ENCODE results near the gene RPL13.
"Not testable (repeated sequence)": the region's sequence is repeated elsewhere in the genome, so short reads cannot be mapped to it uniquely, and the experiment has no call there.

Gene RPL13

DNA sequence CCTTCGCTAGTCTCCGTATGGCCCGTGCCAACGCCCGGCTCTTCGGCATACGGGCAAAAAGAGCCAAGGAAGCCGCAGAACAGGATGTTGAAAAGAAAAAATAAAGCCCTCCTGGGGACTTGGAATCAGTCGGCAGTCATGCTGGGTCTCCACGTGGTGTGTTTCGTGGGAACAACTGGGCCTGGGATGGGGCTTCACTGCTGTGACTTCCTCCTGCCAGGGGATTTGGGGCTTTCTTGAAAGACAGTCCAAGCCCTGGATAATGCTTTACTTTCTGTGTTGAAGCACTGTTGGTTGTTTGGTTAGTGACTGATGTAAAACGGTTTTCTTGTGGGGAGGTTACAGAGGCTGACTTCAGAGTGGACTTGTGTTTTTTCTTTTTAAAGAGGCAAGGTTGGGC, 2.5 kb downstream of the RPL13 start:
- no peak for DNase-seq (ENCODE audit: low read depth, low spot score)

DNA sequence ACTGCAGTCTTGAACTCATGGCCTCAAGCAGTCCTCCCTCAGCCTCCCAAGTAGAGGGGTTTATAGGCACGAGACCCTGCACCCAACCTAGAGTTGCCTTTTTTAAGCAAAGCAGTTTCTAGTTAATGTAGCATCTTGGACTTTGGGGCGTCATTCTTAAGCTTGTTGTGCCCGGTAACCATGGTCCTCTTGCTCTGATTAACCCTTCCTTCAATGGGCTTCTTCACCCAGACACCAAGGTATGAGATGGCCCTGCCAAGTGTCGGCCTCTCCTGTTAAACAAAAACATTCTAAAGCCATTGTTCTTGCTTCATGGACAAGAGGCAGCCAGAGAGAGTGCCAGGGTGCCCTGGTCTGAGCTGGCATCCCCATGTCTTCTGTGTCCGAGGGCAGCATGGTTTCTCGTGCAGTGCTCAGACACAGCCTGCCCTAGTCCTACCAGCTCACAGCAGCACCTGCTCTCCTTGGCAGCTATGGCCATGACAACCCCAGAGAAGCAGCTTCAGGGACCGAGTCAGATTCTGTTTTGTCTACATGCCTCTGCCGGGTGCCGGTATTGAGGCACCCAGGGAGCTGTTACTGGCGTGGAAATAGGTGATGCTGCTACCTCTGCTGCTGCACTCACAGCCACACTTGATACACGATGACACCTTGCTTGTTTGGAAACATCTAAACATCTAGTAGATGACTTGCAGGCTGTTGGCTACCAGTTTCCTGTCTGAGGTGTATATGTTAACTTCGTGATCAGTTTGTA, 3.3 kb downstream of the RPL13 start:
- no peak for DNase-seq (ENCODE audit: low read depth, low spot score)

DNA sequence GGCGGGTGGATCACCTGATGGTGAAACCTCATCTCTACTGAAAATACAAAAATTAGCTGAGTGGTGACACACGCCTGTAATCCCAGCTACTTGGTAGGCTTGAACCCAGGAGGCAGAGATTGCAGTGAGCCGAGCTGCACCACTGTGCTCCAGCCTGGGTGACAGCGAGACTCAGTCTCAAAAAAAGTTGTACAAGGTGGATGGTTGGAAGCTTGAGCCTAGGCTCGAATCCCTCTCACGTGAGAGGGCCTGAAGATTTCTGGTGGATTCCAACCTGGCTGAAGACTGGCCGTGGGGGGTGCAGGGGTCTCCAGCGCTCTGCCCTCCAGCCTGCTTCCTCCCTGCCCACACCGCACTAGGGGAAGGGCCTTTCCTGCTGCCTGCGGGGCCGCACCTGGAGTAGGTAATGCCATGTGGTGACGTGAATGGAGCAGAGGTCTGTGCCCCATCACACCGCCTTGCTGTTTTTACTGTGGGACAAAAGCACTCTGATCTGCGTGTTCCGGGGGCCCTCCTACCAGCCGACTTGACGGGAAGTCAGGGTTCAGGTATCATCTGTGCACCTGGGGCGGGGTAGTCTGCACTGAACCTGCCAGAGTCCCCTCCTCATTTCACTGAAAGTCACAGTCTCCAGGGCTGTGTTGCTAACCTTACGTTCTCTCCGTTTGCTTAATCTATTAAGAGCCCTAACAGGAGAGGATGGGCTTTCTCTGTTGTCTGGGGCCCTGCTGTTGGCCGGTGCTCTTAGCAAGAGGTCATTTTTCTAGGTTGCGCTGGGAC, 4.2 kb downstream of the RPL13 start:
- no peak for DNase-seq (ENCODE audit: low read depth, low spot score)

DNA sequence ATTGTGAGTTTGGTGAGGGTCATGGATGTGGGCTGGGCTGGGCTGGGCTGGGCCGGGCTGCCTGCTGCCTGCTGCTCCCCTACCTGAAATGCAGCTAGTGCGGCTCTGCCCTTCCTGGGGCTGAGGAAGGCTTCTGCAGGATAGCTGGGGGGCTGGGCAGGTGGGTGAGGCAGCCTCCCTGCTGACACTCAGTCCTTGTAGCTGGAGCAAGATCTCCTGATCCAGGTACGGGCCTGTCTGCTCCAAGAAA, 4.7 kb downstream of the RPL13 start:
- no peak for DNase-seq (ENCODE audit: low read depth, low spot score)

DNA sequence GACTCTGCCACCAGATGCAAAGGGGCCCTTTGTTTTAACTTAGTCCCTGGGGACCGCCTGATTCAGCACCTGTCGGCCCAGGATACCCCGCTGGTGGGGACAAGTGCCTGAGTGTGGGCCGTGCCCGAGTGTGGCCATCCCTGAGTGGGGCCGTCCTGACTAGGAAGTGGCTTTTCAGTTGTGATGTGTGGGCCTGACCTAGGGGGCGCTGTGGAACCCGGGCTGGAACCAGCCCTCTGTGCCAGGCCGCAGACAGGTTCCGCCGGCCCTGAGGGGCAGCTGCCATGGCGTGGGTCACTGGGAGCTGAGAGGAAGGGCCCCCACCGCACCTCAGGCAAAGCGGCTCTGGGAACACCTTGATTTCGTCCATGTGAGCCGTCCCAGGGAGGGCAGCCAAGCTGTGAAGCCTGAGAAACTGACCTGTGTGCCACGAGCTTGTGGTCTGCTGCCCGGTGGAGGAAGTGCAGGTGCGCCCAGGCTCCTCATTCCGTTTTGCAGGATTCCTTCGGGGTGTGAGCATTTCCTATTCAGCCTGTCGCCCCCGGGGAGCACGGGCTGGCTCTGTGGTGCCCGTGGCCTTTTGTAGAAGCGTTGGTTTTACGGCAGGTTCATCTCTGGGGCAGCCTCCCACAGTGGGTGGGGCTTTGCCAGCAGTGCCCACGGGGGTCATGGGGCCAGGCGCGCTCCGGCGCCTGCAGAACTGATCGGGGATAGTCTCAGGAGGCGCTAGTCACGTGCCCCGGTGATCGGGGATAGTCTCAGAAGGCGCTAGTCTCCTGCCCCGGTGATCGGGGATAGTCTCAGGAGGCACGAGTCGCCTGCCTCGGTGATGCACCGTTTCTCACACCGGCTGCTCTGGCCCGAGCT, 5.3 kb downstream of the RPL13 start:
- no peak for DNase-seq (ENCODE audit: low read depth, low spot score)

DNA sequence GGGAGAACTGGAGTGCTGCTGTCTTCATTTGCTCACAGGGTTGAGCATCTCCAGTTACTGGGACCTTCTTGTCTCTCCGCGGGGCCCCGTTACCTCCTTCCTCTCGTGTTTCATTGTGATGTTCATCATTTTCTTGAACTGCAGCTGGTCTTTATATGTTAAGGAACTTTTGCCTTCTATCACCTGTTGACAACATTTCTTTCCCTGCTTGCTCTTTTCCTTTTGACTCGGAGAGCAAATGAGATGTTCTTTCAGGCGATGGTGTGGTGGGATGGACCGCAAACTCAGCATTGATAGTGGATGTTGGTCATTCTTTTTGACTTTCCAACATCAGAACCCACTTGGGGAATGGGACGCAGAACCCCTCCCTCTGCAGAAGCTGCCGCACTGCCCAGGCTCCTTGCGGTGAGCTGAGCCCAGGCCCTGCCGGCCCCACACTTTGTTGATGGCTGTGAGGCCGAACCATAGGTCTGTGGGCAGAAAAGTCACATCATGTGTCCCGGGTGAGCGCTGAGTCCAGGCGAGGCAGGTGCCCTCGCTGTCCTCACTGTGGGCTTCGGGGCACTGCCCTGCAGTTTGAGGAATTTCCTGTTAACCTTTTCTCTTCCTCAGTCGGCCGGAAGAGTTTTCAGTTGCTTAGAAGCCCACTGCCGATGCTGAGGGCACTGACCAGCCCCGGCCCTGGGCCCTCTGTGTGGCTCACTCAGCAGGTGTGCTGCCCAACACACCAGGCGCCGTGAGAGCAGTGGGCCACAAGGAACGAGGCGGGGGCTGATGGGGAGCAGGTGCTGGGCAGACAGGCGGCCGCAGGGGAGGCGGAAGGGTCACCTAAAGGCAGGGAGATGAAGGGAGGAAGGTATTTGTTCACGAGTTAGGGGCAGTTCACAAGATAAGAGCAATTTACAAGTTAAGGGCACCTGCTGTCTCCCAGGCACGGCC, 7.4 kb downstream of the RPL13 start:
- DNase-seq (ENCODE audit: low read depth, low spot score), result no peak

DNA sequence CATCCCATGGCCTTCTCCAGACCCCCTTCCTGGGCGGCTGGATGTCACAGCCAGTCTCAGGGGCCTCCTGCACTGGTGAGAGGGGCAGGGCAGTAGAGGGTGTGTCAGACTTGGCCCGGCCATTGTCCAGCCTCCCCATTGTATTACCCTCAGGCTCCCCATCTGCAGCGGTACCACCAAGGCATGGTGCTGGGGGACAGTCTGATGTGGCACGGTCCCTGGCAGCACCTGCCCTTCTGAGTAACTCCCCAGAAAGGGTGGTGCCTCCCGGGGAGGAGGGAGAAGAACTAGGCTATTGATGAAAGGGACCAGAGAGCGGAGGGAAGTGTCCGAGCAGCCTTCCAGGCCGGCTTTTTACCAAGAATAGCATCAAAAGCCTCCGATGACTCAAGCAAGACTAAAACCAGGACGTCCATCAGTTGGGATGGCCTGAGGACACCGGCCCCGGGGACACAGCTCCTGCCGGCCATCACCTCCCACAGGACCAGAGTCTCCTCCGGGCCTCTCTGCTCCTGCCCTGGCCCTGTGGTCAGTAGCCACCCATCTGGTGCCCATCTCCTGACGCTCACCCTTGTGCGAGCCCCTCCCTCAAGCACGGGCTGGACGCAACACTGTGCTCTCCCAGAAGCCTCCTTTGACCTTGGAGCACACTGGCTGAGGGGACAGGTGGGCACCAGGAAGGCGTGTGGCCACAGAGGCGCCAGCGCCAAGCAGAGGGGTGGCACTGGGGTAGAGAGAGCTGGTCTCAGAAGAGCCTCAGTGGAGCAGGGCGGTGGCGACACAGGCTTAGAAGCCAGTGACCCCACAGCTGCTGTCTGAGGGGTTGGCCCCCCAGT, 9.2 kb downstream of the RPL13 start:
- DNase-seq (ENCODE audit: low read depth, low spot score), result no peak

DNA sequence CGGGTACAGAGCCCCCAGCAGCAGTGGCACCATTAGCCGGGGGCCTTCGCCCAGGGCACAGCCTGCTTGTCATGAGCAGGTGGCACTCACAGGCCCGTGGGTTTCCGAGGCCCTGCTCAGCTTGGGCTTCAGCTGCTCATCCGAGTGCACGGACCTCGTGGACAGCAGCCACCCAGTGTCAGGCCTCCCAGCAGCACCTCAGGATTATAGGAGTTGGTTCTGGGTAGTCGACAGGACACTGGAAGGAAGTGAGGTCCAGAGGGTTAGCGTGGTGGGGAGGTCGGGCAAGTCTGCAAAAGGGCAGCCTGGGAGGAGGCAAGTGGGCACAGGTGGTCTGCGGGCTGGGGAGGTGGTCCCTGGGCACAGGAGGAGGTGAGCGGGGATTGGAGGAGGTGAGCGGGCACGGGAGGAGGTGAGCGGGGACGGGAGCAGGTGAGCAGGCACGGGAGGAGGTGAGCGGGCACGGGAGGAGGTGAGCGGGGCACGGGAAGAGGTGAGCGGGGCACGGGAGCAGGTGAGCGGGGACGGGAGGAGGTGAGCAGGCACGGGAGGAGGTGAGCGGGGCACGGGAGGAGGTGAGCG, 10.0 kb downstream of the RPL13 start:
- DNase-seq (ENCODE audit: low read depth, low spot score), result no peak

DNA sequence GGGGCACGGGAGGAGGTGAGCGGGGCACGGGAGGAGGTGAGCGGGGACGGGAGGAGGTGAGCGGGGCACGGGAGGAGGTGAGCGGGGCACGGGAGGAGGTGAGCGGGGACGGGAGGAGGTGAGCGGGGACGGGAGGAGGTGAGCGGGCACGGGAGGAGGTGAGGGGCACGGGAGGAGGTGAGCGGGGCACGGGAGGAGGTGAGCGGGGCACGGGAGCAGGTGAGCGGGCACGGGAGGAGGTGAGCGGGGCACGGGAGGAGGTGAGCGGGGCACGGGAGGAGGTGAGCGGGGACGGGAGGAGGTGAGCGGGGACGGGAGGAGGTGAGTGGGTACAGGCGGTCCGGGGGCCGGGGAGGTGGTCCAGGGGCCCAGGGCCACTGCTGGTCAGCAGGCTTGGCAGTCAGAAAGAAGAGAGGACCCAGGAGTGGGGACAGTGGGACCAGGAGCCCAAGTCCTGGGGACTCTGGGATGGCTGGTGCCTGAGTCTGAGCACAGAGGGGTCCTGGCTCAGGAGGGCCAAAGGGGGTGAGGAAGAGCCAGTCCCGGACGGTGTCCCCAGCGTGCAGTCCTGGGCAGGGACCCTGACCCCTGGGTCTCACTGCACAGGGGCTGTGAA, 10.6 kb downstream of the RPL13 start:
- DNase-seq (ENCODE audit: low read depth, low spot score), result not testable (repeated sequence)

DNA sequence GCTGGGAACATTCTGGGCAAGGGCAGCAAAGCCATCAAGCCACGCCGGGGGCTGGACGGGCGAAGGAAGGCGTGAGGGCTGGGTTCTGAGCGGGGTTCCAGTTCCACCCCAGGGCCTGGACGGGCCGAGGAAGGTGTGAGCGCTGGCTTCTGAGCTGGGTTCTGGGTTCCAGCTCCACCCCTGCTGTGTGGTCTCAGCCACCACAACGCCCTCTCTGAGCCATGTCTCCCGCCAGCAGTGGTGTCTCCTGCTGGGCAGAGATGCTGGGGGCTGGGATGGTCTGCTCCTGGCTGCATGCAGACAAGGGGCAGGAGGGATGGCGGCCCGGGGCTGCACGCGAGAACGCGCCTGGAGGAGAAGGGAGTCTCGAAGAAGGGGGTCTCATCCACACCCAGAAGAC, 11.2 kb downstream of the RPL13 start:
- DNase-seq (ENCODE audit: low read depth, low spot score), result no peak

DNA sequence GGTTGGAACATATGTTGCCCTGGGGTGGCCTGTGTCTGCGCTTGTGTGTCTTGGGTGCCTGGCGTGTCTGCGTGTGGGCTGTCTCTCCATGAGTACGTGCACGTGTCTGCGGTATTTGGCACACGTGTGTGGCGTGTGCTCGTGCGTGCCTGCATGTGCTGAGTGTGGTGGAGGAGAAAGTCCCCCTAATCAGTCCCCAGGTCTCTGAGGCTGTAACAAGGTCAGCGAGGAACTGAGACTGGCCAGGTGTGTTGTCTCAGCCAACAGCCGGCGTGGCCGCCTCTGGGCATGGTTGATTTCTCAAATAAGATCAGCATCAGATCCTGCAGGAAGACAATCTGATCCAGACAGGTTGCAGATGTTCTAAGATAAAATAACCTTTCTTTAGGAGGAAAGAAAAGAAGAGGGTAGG, 11.6 kb downstream of the RPL13 start:
- DNase-seq (ENCODE audit: low read depth, low spot score), result no peak

DNA sequence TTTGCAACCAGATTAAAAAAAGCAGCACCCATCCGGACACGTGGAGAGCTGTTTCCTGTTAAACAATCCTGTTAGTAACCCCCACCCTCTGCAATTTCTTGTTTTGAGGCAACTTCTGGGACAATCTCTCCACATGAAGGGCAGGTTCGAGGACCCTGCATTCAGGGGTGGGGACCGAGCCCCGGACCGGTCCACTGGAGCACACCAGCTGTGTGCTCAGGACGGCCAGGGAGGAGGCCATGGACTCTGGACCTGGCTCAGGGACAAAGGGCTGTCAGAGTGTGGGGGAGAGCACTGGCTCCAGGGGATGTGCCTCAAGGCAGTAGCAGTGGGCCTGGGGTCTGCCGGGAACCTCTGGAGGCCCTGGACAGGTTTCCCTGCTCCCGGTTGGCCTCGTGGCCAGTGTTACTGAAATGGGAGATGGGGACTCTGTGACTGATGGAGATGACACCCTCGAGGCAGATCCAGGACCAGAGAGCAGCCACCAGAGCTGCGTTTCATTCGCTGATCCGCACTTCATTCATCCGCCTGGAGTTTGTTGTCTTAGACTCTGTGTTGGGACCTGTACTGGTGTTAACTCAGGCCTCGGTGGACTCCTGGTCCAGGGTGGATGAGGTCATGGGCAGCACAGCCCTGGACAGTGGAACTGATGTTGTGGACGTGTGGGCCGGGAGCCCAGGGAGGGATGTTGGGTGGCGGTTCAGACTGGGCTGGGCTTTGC, 12.2 kb downstream of the RPL13 start:
- DNase-seq (ENCODE audit: low read depth, low spot score), result no peak

DNA sequence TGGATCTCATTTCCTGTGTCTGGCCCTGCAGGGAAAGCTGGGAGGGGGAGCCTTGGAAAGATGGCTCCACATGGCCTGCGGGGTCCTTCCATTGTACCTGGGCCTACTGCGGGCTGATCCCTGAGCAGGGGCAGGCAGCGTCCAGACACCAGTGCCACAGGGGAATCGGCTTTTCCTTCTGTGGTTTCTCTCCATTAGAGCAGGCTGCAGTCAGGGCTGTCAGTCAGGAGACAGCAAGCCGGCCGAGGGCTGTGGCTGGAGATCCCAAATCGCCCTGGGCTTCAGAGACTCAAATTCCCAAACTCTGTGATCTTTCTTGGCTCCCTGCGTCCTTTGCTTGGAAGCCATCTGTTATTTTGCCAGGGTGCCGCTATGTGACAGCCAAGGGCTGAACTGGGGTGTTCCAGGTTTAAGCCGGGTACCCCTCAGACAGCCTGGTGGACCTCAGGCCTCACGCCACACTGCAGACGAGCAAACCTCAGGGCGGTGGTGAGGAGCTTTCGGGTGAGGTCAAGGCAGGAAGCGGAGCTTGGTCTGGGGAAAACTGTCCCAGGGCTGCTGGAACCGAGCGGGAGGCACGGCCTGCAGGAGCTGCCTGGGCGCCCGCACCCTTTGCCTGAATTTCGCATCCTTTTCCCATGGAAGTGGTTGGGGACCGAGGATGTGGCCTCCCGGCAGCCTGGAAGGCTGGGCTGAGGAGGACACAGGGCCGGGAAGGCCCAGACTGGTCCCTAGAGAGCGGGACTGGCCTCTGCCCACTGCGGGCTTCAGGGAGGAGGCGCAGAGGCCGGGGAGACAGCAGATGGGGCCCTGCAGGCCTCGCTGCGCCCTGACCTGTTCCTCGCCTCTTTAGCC, 13.6 kb downstream of the RPL13 start:
- DNase-seq (ENCODE audit: low read depth, low spot score), result no peak

DNA sequence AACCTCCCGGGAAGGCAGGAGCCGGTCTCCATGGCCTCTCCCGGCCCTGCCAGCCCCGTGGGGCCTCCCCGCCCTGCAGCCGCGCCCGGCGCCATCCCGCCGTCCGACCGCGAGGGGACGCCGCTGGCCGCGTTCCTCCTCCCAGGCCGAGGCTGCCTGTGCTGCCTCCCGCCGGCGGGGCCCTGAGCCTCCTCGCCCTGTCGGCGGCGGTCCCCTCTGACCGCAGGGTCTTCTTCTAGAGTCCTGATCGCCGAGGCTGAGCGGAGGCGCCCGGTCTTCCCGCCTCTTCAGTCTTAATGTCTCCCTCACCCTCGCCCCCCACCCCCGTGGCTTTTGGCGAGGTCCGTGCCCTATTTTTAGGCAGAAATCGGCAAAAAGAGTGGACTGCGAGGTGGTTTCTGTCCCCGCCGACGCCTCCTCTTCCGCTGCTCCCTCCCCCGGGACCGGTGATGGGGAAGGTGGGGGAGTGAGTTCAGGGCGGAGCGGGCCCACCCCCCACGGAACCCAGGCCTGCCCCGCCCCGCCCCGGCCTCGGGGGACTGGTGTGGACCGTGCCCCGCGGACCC, 14.3 kb downstream of the RPL13 start:
- DNase-seq (ENCODE audit: low read depth, low spot score), result no peak

DNA sequence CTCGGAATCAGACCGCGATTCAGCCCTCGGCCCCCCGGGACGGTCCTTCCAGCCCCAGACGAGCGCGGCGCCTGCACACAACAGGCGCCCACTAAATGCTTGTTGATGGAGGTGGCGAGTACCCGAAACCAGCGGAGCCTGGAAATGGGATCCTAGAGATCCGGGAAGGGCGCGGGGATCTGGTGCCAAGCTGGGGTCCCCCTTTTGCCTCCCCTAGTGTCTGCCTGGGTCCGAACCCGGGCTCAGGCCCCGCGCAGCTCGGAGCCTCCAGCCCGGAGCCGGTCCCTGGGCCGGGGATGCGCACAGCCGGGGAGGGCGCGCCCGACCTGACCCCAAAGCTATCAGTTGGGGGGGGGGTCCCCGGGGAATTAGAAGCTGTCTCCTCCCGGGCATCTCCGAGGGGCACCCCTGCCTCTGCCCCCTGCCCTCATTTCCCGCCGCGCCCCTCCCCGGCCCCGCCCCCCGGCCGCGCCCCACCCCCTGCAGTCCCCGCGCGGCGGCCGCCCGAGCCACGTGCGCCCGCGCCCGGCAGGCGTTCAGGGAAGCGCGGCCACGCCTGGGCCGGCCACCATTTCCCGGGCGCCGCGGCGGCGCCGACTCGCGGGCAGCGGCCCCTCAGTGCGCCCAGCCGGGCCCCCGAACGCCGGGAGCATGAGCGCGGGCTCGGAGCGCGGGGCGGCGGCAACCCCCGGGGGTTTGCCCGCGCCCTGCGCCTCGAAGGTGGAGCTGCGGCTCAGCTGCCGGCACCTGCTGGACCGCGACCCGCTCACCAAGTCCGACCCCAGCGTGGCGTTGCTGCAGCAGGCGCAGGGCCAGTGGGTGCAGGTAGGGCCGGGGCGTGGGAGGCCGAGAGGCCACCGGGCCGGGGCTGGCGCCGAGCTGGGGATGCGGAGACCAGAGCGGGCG, 15.0 kb downstream of the RPL13 start, which contains the start of gene CPNE7:
CPNE7 (plus strand) TSS at position 512 of the 906 bp plus-strand sequence; CDS start at position 652, 140 bp downstream.
- no peak for DNase-seq (ENCODE audit: low read depth, low spot score)
